ENCODE results near the gene HSP90AB1. TPM values are rescaled to one million over a fixed set of nuclear protein-coding genes. Genes with fewer than 3 reads are reported as not detected.

The HSP90AB1 gene
- polyA plus RNA-seq, 1 of the 3 experiments (the other 2 are of a cell fraction) = 843 TPM

DNA sequence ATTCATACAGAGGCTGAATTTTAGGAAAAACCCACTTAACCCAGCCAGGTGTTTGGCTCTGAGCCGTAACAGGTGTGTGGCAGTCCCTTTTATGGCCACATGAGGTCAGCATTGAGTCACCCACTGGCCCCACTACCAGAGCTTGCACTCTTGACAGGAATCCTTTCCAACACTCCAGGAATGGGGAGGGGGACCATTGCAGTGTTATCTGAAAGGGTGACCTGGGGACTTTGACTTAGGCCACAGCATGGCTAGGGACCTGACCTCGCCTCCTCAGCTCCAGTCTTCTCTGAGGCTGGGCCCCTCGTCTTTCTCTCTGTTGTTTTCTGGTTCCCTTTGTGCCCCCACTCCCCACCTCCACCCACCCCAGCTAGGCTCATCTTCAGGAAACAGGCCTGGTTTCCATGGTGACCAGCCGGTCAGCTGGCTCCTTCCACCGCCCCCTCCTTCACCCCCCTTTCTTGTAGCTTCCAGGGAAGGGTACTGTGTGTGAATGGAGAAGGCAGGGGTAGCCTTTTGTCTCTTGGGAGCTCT lies 21.3 kb downstream of the HSP90AB1 start:
- CTCF ChIA-PET = interaction anchor here (0.5 to 9.1 kb wide), 38 partner anchors 10 to 226 kb away, joined by 3 to 238 read pairs (median 4); partner anchors contain the start of genes AARS2, HSP90AB1, SLC29A1 and SLC35B2
- H3K9me2 ChIP-seq = no peaks in the 10 kb centered on the region
- peaks cover 36% of the 10 kb centered on the region for H3K27me3 ChIP-seq (ENCODE audit: insufficient read depth)
- no peaks in the 10 kb centered on the region for H3K9me3 ChIP-seq
- H3K27ac ChIP-seq (ENCODE audit: low read depth in 2 of 2, low read length in 1 of 2) = no peak overlapping the region
- TF ChIP-seq TCF12 (IDR thresholded peaks at IDR 0.05) (peak; percentile 8; the same call in 1 of the 2 replicates), SMC3 (IDR thresholded peaks at IDR 0.05; ENCODE audit: low read depth, low read length) (peak; percentile 90), TAF1 (IDR thresholded peaks at IDR 0.05; ENCODE audit: borderline replicate concordance, low read depth, low read length) (no peak), RAD21 (IDR thresholded peaks at IDR 0.05; ENCODE audit: low read length) (peak; percentile 96), CHD2 (IDR thresholded peaks at IDR 0.05; ENCODE audit: low read length, partially characterized antibody) (peak; percentile 26), NFIC (IDR thresholded peaks at IDR 0.05; ENCODE audit: borderline replicate concordance) (no peak; the same call in 1 of the 2 replicates), YY1 (IDR thresholded peaks at IDR 0.05; ENCODE audit: low read depth) (no peak)
- TF ChIP-seq, protein P1, sequence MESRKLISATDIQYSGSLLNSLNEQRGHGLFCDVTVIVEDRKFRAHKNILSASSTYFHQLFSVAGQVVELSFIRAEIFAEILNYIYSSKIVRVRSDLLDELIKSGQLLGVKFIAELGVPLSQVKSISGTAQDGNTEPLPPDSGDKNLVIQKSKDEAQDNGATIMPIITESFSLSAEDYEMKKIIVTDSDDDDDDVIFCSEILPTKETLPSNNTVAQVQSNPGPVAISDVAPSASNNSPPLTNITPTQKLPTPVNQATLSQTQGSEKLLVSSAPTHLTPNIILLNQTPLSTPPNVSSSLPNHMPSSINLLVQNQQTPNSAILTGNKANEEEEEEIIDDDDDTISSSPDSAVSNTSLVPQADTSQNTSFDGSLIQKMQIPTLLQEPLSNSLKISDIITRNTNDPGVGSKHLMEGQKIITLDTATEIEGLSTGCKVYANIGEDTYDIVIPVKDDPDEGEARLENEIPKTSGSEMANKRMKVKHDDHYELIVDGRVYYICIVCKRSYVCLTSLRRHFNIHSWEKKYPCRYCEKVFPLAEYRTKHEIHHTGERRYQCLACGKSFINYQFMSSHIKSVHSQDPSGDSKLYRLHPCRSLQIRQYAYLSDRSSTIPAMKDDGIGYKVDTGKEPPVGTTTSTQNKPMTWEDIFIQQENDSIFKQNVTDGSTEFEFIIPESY (IDR thresholded peaks at IDR 0.05; ENCODE audit: borderline replicate concordance, low read depth) = no peak
- TF ChIP-seq, protein P2, sequence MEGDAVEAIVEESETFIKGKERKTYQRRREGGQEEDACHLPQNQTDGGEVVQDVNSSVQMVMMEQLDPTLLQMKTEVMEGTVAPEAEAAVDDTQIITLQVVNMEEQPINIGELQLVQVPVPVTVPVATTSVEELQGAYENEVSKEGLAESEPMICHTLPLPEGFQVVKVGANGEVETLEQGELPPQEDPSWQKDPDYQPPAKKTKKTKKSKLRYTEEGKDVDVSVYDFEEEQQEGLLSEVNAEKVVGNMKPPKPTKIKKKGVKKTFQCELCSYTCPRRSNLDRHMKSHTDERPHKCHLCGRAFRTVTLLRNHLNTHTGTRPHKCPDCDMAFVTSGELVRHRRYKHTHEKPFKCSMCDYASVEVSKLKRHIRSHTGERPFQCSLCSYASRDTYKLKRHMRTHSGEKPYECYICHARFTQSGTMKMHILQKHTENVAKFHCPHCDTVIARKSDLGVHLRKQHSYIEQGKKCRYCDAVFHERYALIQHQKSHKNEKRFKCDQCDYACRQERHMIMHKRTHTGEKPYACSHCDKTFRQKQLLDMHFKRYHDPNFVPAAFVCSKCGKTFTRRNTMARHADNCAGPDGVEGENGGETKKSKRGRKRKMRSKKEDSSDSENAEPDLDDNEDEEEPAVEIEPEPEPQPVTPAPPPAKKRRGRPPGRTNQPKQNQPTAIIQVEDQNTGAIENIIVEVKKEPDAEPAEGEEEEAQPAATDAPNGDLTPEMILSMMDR (IDR thresholded peaks at IDR 0.05) = peak; percentile 98
- POLR2A ChIA-PET = interaction anchor here (0.6 to 1.4 kb wide), 6 partner anchors 11 to 119 kb away, joined by 3 to 9 read pairs (median 4); partner anchors contain the start of genes CDC5L and SLC35B2
- H3K36me3 ChIP-seq (replicated peaks in 1 of 2; ENCODE audit: control insufficient read depth in 1 of 2, insufficient read depth in 2 of 2, low read length in 1 of 2) = no peaks in the 10 kb centered on the region
- H2AFZ ChIP-seq (ENCODE audit: low read depth) = no peak overlapping the region
- peaks cover 11% of the 10 kb centered on the region for H3F3A ChIP-seq (replicated peaks; ENCODE audit: insufficient read depth)
- peaks cover 15 to 37% of the 10 kb centered on the region in 2 experiments; a peak in 2 of 4 replicates for H3K4me1 ChIP-seq (ENCODE audit: control insufficient read depth in 1 of 2, insufficient read depth in 2 of 2, low read depth in 1 of 2, low read length in 1 of 2)
- peak overlapping the region in 1 of 2 experiments; percentile 28; a peak in 1 of 4 replicates for H3K4me3 ChIP-seq (ENCODE audit: low read depth in 2 of 2, low read length in 1 of 2)
- DNase-seq = peak; percentile 75
- peaks cover 14% of the 10 kb centered on the region; the same call in 1 of the 2 replicates for H3K79me2 ChIP-seq (ENCODE audit: insufficient read depth)
- no peaks in the 10 kb centered on the region for H4K20me1 ChIP-seq (ENCODE audit: insufficient read depth)
- 21% methylated on average over 5 of the region's 5 CpGs for WGBS (ENCODE audit: low lambda C conversion rate)
- H3K4me2 ChIP-seq = no peak overlapping the region
- H3K9ac ChIP-seq = no peak overlapping the region

DNA sequence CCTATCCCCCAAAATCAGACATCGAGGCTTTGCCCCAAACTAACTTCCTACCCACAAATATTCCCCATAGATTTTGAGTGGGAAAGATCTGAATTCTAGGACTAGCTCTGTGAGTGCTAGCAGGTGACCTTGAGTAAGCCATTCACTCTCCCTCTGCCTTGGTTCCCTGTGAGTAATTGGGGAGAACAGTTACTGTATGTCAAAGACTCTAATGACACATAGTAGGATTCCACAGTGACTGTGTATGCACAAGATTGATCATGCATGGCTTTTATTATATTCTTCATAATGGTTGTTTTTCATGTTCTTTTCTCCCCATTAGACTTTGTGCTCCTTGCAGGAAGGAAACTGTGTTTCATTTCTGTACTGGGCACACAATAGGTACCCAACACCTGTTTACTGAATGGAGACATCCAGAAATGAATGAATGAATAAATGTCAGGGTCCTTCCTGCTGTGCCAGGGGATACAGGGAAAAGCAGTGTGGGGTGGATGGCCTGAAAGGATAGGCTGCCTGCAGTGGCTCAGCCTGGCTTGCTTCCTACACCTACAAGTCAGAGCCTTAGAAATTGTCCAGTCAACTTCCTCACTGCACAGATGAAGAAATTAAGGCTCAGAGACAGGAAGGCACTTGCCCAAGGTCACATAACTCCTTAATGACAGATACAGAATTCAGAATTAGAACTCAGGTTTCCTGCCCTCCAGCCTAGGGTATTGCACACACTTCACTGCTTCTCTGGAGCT lies 22.4 kb downstream of the HSP90AB1 start:
- Histone ChIP-seq H3K9me2 (no peaks in the 10 kb centered on the region), H2AFZ (ENCODE audit: low read depth) (no peak overlapping the region), H3K9me3 (no peaks in the 10 kb centered on the region), H3K9ac (no peak overlapping the region), H3K79me2 (ENCODE audit: insufficient read depth) (peaks cover 5% of the 10 kb centered on the region; the same call in 1 of the 2 replicates), H3K27ac (ENCODE audit: low read depth in 2 of 2, low read length in 1 of 2) (no peak overlapping the region), H3K36me3 (replicated peaks in 1 of 2; ENCODE audit: control insufficient read depth in 1 of 2, insufficient read depth in 2 of 2, low read length in 1 of 2) (no peaks in the 10 kb centered on the region), H3K4me3 (ENCODE audit: low read depth in 2 of 2, low read length in 1 of 2) (no peak overlapping the region; a peak in 1 of 4 replicates), H3F3A (replicated peaks; ENCODE audit: insufficient read depth) (peaks cover 11% of the 10 kb centered on the region), H4K20me1 (ENCODE audit: insufficient read depth) (no peaks in the 10 kb centered on the region), H3K27me3 (ENCODE audit: insufficient read depth) (peaks cover 36% of the 10 kb centered on the region), H3K4me1 (ENCODE audit: control insufficient read depth in 1 of 2, insufficient read depth in 2 of 2, low read depth in 1 of 2, low read length in 1 of 2) (peaks cover 3 to 25% of the 10 kb centered on the region in 2 experiments; a peak in 1 of 4 replicates), H3K4me2 (no peak overlapping the region)
- WGBS (ENCODE audit: low lambda C conversion rate) = 44% methylated on average over 1 of the region's 1 CpG
- ChIA-PET POLR2A (interaction anchor here (0.7 to 2.3 kb wide), 6 partner anchors 12 to 73 kb away, joined by 3 to 10 read pairs (median 8); partner anchors contain the start of genes HSP90AB1, SLC35B2 and SPATS1), CTCF (interaction anchor here (1.2 to 9.1 kb wide), 17 partner anchors 13 to 201 kb away, joined by 3 to 238 read pairs (median 12); partner anchors contain the start of genes AARS2, HSP90AB1, SLC35B2 and SPATS1)
- no peak for DNase-seq
- TF ChIP-seq, protein P3, sequence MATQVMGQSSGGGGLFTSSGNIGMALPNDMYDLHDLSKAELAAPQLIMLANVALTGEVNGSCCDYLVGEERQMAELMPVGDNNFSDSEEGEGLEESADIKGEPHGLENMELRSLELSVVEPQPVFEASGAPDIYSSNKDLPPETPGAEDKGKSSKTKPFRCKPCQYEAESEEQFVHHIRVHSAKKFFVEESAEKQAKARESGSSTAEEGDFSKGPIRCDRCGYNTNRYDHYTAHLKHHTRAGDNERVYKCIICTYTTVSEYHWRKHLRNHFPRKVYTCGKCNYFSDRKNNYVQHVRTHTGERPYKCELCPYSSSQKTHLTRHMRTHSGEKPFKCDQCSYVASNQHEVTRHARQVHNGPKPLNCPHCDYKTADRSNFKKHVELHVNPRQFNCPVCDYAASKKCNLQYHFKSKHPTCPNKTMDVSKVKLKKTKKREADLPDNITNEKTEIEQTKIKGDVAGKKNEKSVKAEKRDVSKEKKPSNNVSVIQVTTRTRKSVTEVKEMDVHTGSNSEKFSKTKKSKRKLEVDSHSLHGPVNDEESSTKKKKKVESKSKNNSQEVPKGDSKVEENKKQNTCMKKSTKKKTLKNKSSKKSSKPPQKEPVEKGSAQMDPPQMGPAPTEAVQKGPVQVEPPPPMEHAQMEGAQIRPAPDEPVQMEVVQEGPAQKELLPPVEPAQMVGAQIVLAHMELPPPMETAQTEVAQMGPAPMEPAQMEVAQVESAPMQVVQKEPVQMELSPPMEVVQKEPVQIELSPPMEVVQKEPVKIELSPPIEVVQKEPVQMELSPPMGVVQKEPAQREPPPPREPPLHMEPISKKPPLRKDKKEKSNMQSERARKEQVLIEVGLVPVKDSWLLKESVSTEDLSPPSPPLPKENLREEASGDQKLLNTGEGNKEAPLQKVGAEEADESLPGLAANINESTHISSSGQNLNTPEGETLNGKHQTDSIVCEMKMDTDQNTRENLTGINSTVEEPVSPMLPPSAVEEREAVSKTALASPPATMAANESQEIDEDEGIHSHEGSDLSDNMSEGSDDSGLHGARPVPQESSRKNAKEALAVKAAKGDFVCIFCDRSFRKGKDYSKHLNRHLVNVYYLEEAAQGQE (IDR thresholded peaks at IDR 0.05; ENCODE audit: low read depth, low read length) = no peak
- TF ChIP-seq, protein P4, sequence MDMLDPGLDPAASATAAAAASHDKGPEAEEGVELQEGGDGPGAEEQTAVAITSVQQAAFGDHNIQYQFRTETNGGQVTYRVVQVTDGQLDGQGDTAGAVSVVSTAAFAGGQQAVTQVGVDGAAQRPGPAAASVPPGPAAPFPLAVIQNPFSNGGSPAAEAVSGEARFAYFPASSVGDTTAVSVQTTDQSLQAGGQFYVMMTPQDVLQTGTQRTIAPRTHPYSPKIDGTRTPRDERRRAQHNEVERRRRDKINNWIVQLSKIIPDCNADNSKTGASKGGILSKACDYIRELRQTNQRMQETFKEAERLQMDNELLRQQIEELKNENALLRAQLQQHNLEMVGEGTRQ (IDR thresholded peaks at IDR 0.05; ENCODE audit: borderline replicate concordance, low read depth, low read length) = no peak
- TF ChIP-seq RFX5 (IDR thresholded peaks at IDR 0.05; ENCODE audit: low read length) (no peak), TEAD4 (IDR thresholded peaks at IDR 0.05; ENCODE audit: borderline replicate concordance, insufficient read depth) (no peak), EZH2phosphoT487 (IDR thresholded peaks at IDR 0.05; ENCODE audit: borderline replicate concordance, low read depth) (no peak)
- TF ChIP-seq, protein P5, sequence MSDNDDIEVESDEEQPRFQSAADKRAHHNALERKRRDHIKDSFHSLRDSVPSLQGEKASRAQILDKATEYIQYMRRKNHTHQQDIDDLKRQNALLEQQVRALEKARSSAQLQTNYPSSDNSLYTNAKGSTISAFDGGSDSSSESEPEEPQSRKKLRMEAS (IDR thresholded peaks at IDR 0.05; ENCODE audit: low read depth) = no peak

Data from SK-N-SH (cell line).